ENCODE results near the gene PAFAH1B2.
"Not testable (repeated sequence)": the region's sequence is repeated elsewhere in the genome, so short reads cannot be mapped to it uniquely, and the experiment has no call there.

Gene PAFAH1B2

GRCh38 chr11:117143871-117144476 is at the start of gene PAFAH1B2:
Gene PAFAH1B2, plus strand, starts transcription at chr11:117144287. Its CDS starts 8,161 bp downstream, at chr11:117152448.
- DNase-seq (ENCODE audit: low spot score), result peak; percentile 95

GRCh38 chr11:117094776-117095175 is 49.3 kb upstream of the PAFAH1B2 start:
- DNase-seq (ENCODE audit: low spot score), result no peak

GRCh38 chr11:117095284-117096161 is 48.6 kb upstream of the PAFAH1B2 start:
- peak; percentile 56 for DNase-seq (ENCODE audit: low spot score)

GRCh38 chr11:117096201-117096991 is 47.7 kb upstream of the PAFAH1B2 start:
- peak; percentile 75 for DNase-seq (ENCODE audit: low spot score)

- no peak for DNase-seq (ENCODE audit: low spot score)
These were observed 47.1 kb upstream of the PAFAH1B2 start for GRCh38 chr11:117097014-117097388.

GRCh38 chr11:117097389-117098268 is 46.5 kb upstream of the PAFAH1B2 start:
- no peak for DNase-seq (ENCODE audit: low spot score)

GRCh38 chr11:117098269-117099232 is 45.5 kb upstream of the PAFAH1B2 start, which contains the start of gene SIK3:
Gene SIK3, minus strand, starts transcription at chr11:117098428. Its CDS starts 13 bp downstream, at chr11:117098415.
- peak; percentile 93 for DNase-seq (ENCODE audit: low spot score)

GRCh38 chr11:117099696-117100095 is 44.4 kb upstream of the PAFAH1B2 start:
- DNase-seq (ENCODE audit: low spot score), result no peak

GRCh38 chr11:117100556-117100955 is 43.5 kb upstream of the PAFAH1B2 start:
- DNase-seq (ENCODE audit: low spot score), result no peak

- DNase-seq (ENCODE audit: low spot score), result no peak
These were observed 36.1 kb upstream of the PAFAH1B2 start for GRCh38 chr11:117107701-117108590.

- no peak for DNase-seq (ENCODE audit: low spot score)
These were observed 33.7 kb upstream of the PAFAH1B2 start for GRCh38 chr11:117110294-117110950.

- DNase-seq (ENCODE audit: low spot score), result not testable (repeated sequence)
These were observed 31.6 kb upstream of the PAFAH1B2 start for GRCh38 chr11:117112497-117112896.

- not testable (repeated sequence) for DNase-seq (ENCODE audit: low spot score)
These were observed 31.1 kb upstream of the PAFAH1B2 start for GRCh38 chr11:117112939-117113338.

GRCh38 chr11:117117681-117118080 is 26.4 kb upstream of the PAFAH1B2 start:
- no peak for DNase-seq (ENCODE audit: low spot score)

- no peak for DNase-seq (ENCODE audit: low spot score)
These were observed 22.9 kb upstream of the PAFAH1B2 start for GRCh38 chr11:117121176-117121575.

- no peak for DNase-seq (ENCODE audit: low spot score)
These were observed 21.5 kb upstream of the PAFAH1B2 start for GRCh38 chr11:117122556-117122955.

- DNase-seq (ENCODE audit: low spot score), result no peak
These were observed 17.7 kb upstream of the PAFAH1B2 start for GRCh38 chr11:117126223-117126965.

Measured in CD4-positive, alpha-beta T cell treated with Interleukin-15 for 4 hours (primary cell).